OCI-LY1 (cell line): Measurements from ENCODE around the gene TRMT44.

ENCODE experiments used
- H2AFZ ChIP-seq: fragments of 200-600 bp; sonication (generic), shearing (Covaris generic); 2 replicates; pipeline ENCODE4 v1.6.0; 2014; ENCODE audit warnings: antibody characterized with exemption, mild to moderate bottlenecking, low read length
- H3F3A ChIP-seq: fragments of 200-600 bp; sonication (generic), shearing (Covaris generic); 2 replicates; pipeline ENCODE4 v1.6.0; 2014; ENCODE audit warnings: mild to moderate bottlenecking, antibody characterized with exemption, low read length, moderate library complexity; ENCODE audit not compliant: insufficient read depth
- H3K27ac ChIP-seq: fragments of 200-600 bp; sonication (generic); 2 replicates; pipeline ENCODE4 v1.5.1; 2014; ENCODE audit warnings: low read length, mixed run types, mild to moderate bottlenecking, low read depth; ENCODE audit not compliant: poor library complexity, severe bottlenecking
- H3K27me3 ChIP-seq: fragments of 200-600 bp; sonication (generic); 2 replicates; pipeline ENCODE4 v1.6.0; 2014; ENCODE audit warnings: antibody characterized with exemption, mild to moderate bottlenecking, low read length, moderate library complexity; ENCODE audit not compliant: insufficient read depth
- H3K36me3 ChIP-seq: fragments of 200-600 bp; sonication (generic); 2 replicates; pipeline ENCODE4 v1.6.1; 2014; ENCODE audit warnings: mild to moderate bottlenecking, antibody characterized with exemption, low read length, moderate library complexity, mixed read lengths; ENCODE audit not compliant: insufficient read depth
- H3K4me1 ChIP-seq: fragments of 200-600 bp; sonication (generic); 2 replicates; pipeline ENCODE4 v1.5.1; 2014; ENCODE audit warnings: mild to moderate bottlenecking, low read length, moderate library complexity; ENCODE audit not compliant: insufficient read depth, severe bottlenecking
- H3K4me2 ChIP-seq: fragments of 200-600 bp; sonication (generic), shearing (Covaris generic); 2 replicates; pipeline ENCODE4 v1.6.1; 2014; ENCODE audit warnings: low read length
- H3K4me3 ChIP-seq: fragments of 200-600 bp; sonication (generic); 2 replicates; pipeline ENCODE4 v1.5.1; 2014; ENCODE audit warnings: low read length, low read depth, mild to moderate bottlenecking, mixed read lengths; ENCODE audit not compliant: poor library complexity, severe bottlenecking
- H3K79me2 ChIP-seq: fragments of 200-600 bp; shearing (Covaris generic); 2 replicates; pipeline ENCODE4 v1.6.1; 2016; ENCODE audit warnings: mixed run types, low read length, mixed read lengths; ENCODE audit not compliant: insufficient read depth
- H3K9ac ChIP-seq: fragments of 200-600 bp; sonication (generic), shearing (Covaris generic); 2 replicates; pipeline ENCODE4 v1.6.1; 2014; ENCODE audit warnings: mild to moderate bottlenecking, low read length, mixed read lengths
- H3K9me2 ChIP-seq: fragments of 200-600 bp; sonication (generic), shearing (Covaris generic); 2 replicates; pipeline ENCODE4 v1.6.1; 2014; ENCODE audit warnings: low read depth, mild to moderate bottlenecking, low read length, mixed read lengths
- H3K9me3 ChIP-seq: fragments of 200-600 bp; shearing (Covaris generic); 2 replicates; pipeline ENCODE4 v1.6.1; 2014; ENCODE audit warnings: low read length, mixed read lengths
- H4K20me1 ChIP-seq: fragments of 200-600 bp; sonication (generic), shearing (Covaris generic); 2 replicates; pipeline ENCODE4 v1.6.0; 2016; ENCODE audit warnings: mild to moderate bottlenecking, low read length; ENCODE audit not compliant: insufficient read depth
- CTCF ChIP-seq: fragments of 200-600 bp; sonication (generic), shearing (Covaris generic); IDR thresholded peaks from 2 replicates; pipeline ENCODE4 v1.5.1; 2017; ENCODE audit warnings: mild to moderate bottlenecking, antibody characterized with exemption, low read length, moderate library complexity, mixed read lengths
- EZH2 ChIP-seq: fragments of 200-600 bp; sonication (generic), shearing (Covaris generic); IDR thresholded peaks from 2 replicates; pipeline ENCODE4 v1.8.0; 2017; ENCODE audit warnings: borderline replicate concordance, mixed run types, mild to moderate bottlenecking, antibody characterized with exemption, low read length, moderate library complexity, mixed read lengths

Gene TRMT44

GRCh38 chr4:8398347-8398746, 42.2 kb upstream of the TRMT44 start:
- H3K4me2 ChIP-seq, result no peak overlapping the region
- peak overlapping the region; percentile 84 for H3K27ac ChIP-seq
- no peaks in the 10 kb centered on the region for H3K36me3 ChIP-seq
- no peak overlapping the region for H2AFZ ChIP-seq
- H3K27me3 ChIP-seq, result no peaks in the 10 kb centered on the region
- H3K79me2 ChIP-seq, result no peaks in the 10 kb centered on the region
- H3K9me2 ChIP-seq, result no peaks in the 10 kb centered on the region
- TF ChIP-seq CTCF, result no peak
- no peak for TF ChIP-seq EZH2
- peak overlapping the region; percentile 4 for H3K4me3 ChIP-seq
- no peaks in the 10 kb centered on the region for H3K9me3 ChIP-seq
- H3F3A ChIP-seq, result no peaks in the 10 kb centered on the region
- H4K20me1 ChIP-seq, result no peaks in the 10 kb centered on the region
- H3K4me1 ChIP-seq, result peaks cover 77% of the 10 kb centered on the region
- H3K9ac ChIP-seq, result peak overlapping the region; percentile 24; the same call in 1 of the 2 replicates

- no peak overlapping the region for H3K9ac ChIP-seq
- H3K79me2 ChIP-seq, result no peaks in the 10 kb centered on the region
- H3K9me3 ChIP-seq, result no peaks in the 10 kb centered on the region
- H3K9me2 ChIP-seq, result no peaks in the 10 kb centered on the region
- no peak for TF ChIP-seq EZH2
- TF ChIP-seq CTCF, result no peak
- no peak overlapping the region for H2AFZ ChIP-seq
- H3K27ac ChIP-seq, result peak overlapping the region; percentile 84
- no peak overlapping the region for H3K4me3 ChIP-seq
- no peaks in the 10 kb centered on the region for H4K20me1 ChIP-seq
- H3K4me2 ChIP-seq, result no peak overlapping the region
- H3K36me3 ChIP-seq, result no peaks in the 10 kb centered on the region
- no peaks in the 10 kb centered on the region for H3K27me3 ChIP-seq
- peaks cover 67% of the 10 kb centered on the region for H3K4me1 ChIP-seq
- H3F3A ChIP-seq, result no peaks in the 10 kb centered on the region
These were observed 41.3 kb upstream of the TRMT44 start for GRCh38 chr4:8399298-8399697.

GRCh38 chr4:8400632-8401325, 39.8 kb upstream of the TRMT44 start:
- Histone ChIP-seq H3K4me3 (no peak overlapping the region), H3K27me3 (no peaks in the 10 kb centered on the region), H3K36me3 (peaks cover 7% of the 10 kb centered on the region; the same call in 1 of the 2 replicates), H3K9me2 (no peaks in the 10 kb centered on the region), H3K27ac (peak overlapping the region; percentile 75), H3K9ac (peak overlapping the region; percentile 33; the same call in 1 of the 2 replicates), H3K4me1 (peaks cover 56% of the 10 kb centered on the region), H4K20me1 (no peaks in the 10 kb centered on the region), H3K79me2 (no peaks in the 10 kb centered on the region), H3K4me2 (peak overlapping the region; percentile 14; the same call in 1 of the 2 replicates), H3F3A (no peaks in the 10 kb centered on the region), H2AFZ (no peak overlapping the region), H3K9me3 (no peaks in the 10 kb centered on the region)
- TF ChIP-seq EZH2 (no peak), CTCF (no peak)
